ENCODE data around the gene UAP1L1.

The UAP1L1 gene

GRCh38 chr9:137070201-137070905 lies 7.0 kb upstream of the UAP1L1 start, which contains the start of gene SAPCD2:
TSS of gene SAPCD2 (minus strand) at chr9:137070557. CDS start at chr9:137070460, 97 bp downstream.
- TF ChIP-seq, protein P1, sequence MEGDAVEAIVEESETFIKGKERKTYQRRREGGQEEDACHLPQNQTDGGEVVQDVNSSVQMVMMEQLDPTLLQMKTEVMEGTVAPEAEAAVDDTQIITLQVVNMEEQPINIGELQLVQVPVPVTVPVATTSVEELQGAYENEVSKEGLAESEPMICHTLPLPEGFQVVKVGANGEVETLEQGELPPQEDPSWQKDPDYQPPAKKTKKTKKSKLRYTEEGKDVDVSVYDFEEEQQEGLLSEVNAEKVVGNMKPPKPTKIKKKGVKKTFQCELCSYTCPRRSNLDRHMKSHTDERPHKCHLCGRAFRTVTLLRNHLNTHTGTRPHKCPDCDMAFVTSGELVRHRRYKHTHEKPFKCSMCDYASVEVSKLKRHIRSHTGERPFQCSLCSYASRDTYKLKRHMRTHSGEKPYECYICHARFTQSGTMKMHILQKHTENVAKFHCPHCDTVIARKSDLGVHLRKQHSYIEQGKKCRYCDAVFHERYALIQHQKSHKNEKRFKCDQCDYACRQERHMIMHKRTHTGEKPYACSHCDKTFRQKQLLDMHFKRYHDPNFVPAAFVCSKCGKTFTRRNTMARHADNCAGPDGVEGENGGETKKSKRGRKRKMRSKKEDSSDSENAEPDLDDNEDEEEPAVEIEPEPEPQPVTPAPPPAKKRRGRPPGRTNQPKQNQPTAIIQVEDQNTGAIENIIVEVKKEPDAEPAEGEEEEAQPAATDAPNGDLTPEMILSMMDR (IDR thresholded peaks at IDR 0.05; ENCODE audit: insufficient read depth, low read length, poor library complexity, severe bottlenecking): no peak
- Histone ChIP-seq H3K27me3 (replicated peaks; ENCODE audit: control insufficient read depth, insufficient read depth, low read length) (no peaks in the 10 kb centered on the region), H3K36me3 (ENCODE audit: control insufficient read depth, insufficient read depth, low read length) (no peaks in the 10 kb centered on the region; the same call in none of the 2 replicates), H3K4me3 (replicated peaks; ENCODE audit: low read depth, low read length) (peak within 1 kb of the TSS; percentile 63)
- DNase-seq (ENCODE audit: extremely low read depth, insufficient read length): peak; percentile 91

GRCh38 chr9:137070906-137071275 lies 6.4 kb upstream of the UAP1L1 start:
- peak overlapping the region; percentile 63 for H3K4me3 ChIP-seq (replicated peaks; ENCODE audit: low read depth, low read length)
- no peaks in the 10 kb centered on the region; the same call in 1 of the 2 replicates for H3K36me3 ChIP-seq (ENCODE audit: control insufficient read depth, insufficient read depth, low read length)
- no peaks in the 10 kb centered on the region for H3K27me3 ChIP-seq (replicated peaks; ENCODE audit: control insufficient read depth, insufficient read depth, low read length)

GRCh38 chr9:137071282-137071681 lies 6.0 kb upstream of the UAP1L1 start:
- no peak for DNase-seq (ENCODE audit: extremely low read depth, insufficient read length)
- Histone ChIP-seq H3K27me3 (replicated peaks; ENCODE audit: control insufficient read depth, insufficient read depth, low read length) (no peaks in the 10 kb centered on the region), H3K4me3 (replicated peaks; ENCODE audit: low read depth, low read length) (no peak overlapping the region; the same call in 1 of the 2 replicates), H3K36me3 (ENCODE audit: control insufficient read depth, insufficient read depth, low read length) (no peaks in the 10 kb centered on the region)
- TF ChIP-seq, protein P1 (IDR thresholded peaks at IDR 0.05; ENCODE audit: insufficient read depth, low read length, poor library complexity, severe bottlenecking): no peak

More at GRCh38 chr9:137070906-137071275, 6.4 kb upstream of the UAP1L1 start:
- DNase-seq (ENCODE audit: extremely low read depth, insufficient read length): no peak
- TF ChIP-seq, protein P1 (IDR thresholded peaks at IDR 0.05; ENCODE audit: insufficient read depth, low read length, poor library complexity, severe bottlenecking): no peak

DNA sequence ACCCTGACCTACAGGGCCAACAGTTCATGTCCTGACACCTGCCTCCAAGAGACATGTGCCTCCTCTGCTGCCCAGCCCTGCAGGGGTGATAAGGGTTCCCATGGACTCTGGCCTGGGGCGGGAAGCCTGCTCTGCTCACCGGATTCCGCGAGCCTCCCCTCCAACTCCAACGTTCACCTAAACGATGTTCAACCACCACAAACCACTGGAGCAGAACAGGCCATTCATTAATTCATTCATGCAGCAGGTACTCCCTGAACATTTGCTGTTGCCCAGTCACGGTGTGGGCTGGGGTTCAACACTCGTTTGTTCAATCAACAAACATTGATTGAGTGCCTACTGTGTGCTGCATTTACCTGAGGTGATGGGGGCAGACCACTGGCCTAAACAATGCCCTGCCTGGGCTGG lies 3.3 kb upstream of the UAP1L1 start:
- Histone ChIP-seq H3K36me3 (ENCODE audit: control insufficient read depth, insufficient read depth, low read length) (no peaks in the 10 kb centered on the region), H3K4me3 (replicated peaks; ENCODE audit: low read depth, low read length) (no peak overlapping the region), H3K27me3 (replicated peaks; ENCODE audit: control insufficient read depth, insufficient read depth, low read length) (no peaks in the 10 kb centered on the region)
- no peak for DNase-seq (ENCODE audit: extremely low read depth, insufficient read length)
- TF ChIP-seq, protein P1 (IDR thresholded peaks at IDR 0.05; ENCODE audit: insufficient read depth, low read length, poor library complexity, severe bottlenecking): no peak

- no peak overlapping the region for H3K4me3 ChIP-seq (replicated peaks; ENCODE audit: low read depth, low read length)
- no peaks in the 10 kb centered on the region for H3K27me3 ChIP-seq (replicated peaks; ENCODE audit: control insufficient read depth, insufficient read depth, low read length)
- TF ChIP-seq, protein P1 (IDR thresholded peaks at IDR 0.05; ENCODE audit: insufficient read depth, low read length, poor library complexity, severe bottlenecking): no peak
- H3K36me3 ChIP-seq (ENCODE audit: control insufficient read depth, insufficient read depth, low read length): peaks cover 4% of the 10 kb centered on the region; the same call in 1 of the 2 replicates
- peak; percentile 64 for DNase-seq (ENCODE audit: extremely low read depth, insufficient read length)
Measured at GRCh38 chr9:137074657-137075274, 2.6 kb upstream of the UAP1L1 start.

Measured in GM06990 (cell line).